22Rv1 (cell line): Measurements from ENCODE around the gene ANKS1A.
"Not testable (repeated sequence)": the region's sequence is repeated elsewhere in the genome, so short reads cannot be mapped to it uniquely, and the experiment has no call there.

Experiments
- CTCF ChIP-seq: fragments of 450-650 bp; IDR thresholded peaks from 2 replicates; pipeline ENCODE4 v1.5.1; 2017; ENCODE audit warnings: mild to moderate bottlenecking
- ZFX ChIP-seq: fragments of 450-650 bp; IDR thresholded peaks from 2 replicates; pipeline ENCODE4 v1.6.1; 2017; ENCODE audit warnings: antibody characterized with exemption, borderline replicate concordance

GRCh38 chr6:34998417-34998816, 109.4 kb downstream of the ANKS1A start:
- TF ChIP-seq CTCF, ZFX: not testable (repeated sequence)
